NCI-H446 (cell line): ENCODE measurements around the gene SLC35E4.
"Not testable (repeated sequence)": the region's sequence is repeated elsewhere in the genome, so short reads cannot be mapped to it uniquely, and the experiment has no call there.

Source experiments
- DNase-seq, 2 experiments: peaks; one replicate each; lab custom pipeline; 2025; lab: John Stamatoyannopoulos, UW

Gene SLC35E4

GRCh38 chr22:30612789-30613188 is 22.8 kb upstream of the SLC35E4 start:
- DNase-seq, result no peak

GRCh38 chr22:30614268-30614667 is 21.3 kb upstream of the SLC35E4 start:
- DNase-seq, result no peak

- DNase-seq, result no peak
Observed at GRCh38 chr22:30614879-30615278, 20.7 kb upstream of the SLC35E4 start.

- DNase-seq, result no peak
Observed at GRCh38 chr22:30615543-30615954, 20.0 kb upstream of the SLC35E4 start.

- no peak for DNase-seq
Observed at GRCh38 chr22:30617819-30618218, 17.8 kb upstream of the SLC35E4 start.

DNA sequence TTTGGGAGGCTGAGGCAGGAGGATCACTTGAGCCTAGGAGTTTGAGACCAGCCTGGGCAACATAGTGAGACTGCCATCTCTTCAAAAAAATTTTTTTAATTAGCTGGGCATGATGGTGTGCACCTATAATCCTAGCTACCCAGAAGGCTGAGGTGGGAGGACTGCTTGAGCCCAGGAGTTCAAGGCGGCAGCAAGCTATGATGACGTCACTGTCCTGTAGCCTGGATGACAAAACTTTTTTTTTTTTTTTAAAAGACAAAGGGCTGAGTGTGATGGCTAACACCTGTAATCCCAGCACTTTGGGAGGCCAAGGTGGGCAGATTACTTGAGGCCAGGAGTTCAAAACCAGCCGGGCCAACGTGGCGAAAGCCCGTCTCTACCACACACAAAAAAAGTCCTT is 15.7 kb upstream of the SLC35E4 start:
- DNase-seq, result not testable (repeated sequence)

GRCh38 chr22:30626413-30626812 is 9.2 kb upstream of the SLC35E4 start:
- DNase-seq, result no peak

DNA sequence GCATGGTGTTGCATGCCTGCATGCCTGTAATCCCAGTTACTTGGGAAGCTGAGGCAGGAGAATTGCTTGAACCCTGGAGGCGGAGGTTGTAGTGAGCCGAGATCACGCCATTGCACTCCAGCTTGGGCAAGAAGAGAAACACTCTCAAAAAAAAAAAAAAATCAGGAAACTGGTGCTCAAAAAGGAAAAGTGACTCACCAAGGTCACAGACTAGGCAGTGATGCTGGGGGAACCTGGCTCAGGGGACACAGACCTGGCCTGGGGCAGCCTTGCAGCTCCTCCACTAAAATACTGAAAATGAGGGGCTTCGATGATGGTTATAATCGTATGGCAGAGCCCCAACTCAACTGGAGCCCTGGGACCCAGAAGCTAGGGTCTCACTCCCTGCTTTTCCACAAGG is 8.1 kb upstream of the SLC35E4 start:
- DNase-seq, result no peak

GRCh38 chr22:30628491-30628890 is 7.1 kb upstream of the SLC35E4 start:
- peak in 1 of 2 experiments; percentile 31 for DNase-seq

GRCh38 chr22:30631469-30631868 is 4.1 kb upstream of the SLC35E4 start:
- not testable (repeated sequence) for DNase-seq

GRCh38 chr22:30634471-30635233 is 929 bp upstream of the SLC35E4 start:
- peak; percentile 87 to 91 for DNase-seq

DNA sequence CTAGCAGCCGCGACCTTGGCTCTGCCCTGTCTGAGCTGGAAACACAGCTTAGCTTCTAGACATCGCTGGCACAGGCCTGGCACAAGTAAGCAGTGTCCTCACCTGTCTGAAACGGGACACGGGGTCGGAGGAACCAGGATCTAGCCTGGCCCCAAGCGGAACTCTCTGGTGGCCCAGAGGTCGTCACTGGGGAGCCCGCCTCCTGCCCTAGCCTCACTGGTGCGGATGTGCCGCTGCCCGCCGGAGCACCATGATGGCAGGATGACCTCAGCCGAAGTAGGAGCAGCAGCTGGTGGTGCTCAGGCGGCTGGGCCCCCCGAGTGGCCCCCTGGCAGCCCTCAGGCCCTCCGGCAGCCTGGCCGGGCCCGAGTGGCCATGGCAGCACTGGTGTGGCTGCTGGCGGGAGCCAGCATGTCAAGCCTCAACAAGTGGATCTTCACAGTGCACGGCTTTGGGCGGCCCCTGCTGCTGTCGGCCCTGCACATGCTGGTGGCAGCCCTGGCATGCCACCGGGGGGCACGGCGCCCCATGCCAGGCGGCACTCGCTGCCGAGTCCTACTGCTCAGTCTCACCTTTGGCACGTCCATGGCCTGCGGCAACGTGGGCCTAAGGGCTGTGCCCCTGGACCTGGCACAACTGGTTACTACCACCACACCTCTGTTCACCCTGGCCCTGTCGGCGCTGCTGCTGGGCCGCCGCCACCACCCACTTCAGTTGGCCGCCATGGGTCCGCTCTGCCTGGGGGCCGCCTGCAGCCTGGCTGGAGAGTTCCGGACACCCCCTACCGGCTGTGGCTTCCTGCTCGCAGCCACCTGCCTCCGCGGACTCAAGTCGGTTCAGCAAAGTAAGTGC is 871 bp downstream of the SLC35E4 start:
- peak in 1 of 2 experiments; percentile 35 for DNase-seq

- no peak for DNase-seq
Observed at GRCh38 chr22:30637701-30638114, 2.1 kb downstream of the SLC35E4 start.

DNA sequence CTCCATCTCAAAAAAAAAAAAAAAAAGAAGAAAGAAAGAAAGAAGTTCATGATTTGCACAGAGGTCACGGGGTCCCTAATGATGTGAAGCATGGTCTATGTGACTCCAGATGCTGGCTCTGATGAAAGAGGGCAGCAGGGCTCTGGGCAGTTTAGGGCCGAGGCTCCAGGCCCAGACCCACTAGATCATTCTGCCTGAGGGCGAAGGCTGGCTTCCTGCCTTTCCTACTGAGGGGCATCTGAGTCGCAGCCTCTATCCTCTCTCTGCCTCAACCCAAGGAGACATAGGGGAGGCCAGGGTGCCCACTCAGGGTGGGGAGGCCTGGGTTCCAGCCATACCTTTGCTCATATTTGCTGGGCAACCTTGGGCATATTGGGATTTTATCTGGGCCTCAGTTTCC is 4.8 kb downstream of the SLC35E4 start:
- DNase-seq, result no peak

DNA sequence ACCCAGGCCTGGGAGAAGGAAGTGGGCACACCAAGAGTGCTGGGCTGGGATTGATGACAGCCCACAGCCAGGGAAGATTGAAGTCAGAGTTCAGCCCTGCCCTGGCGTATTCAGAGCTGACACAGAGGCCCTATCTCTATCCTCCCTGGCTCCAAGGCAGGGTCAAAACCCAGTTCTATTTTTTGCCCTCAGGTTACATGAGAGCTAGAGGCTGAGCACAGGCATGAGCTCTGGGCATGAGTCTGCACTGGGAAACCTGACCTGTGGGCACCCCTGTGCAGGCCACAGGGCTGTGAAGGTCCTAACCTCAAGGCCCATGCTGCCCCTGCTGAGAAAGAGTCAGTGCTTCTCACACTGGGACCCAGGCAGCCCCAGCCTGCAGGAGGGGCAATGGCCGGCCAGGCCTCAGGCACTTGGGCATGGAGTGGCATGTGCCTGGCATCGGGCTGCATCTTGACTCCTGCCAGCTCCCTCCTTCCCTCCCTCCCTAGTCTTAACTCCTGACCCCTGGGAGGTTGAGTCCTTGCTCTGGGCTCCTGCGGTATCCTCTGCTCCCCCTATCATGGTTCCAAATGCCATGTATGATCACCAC is 5.4 kb downstream of the SLC35E4 start:
- DNase-seq, result no peak

- no peak for DNase-seq
Observed at GRCh38 chr22:30643055-30643875, 7.7 kb downstream of the SLC35E4 start.

DNA sequence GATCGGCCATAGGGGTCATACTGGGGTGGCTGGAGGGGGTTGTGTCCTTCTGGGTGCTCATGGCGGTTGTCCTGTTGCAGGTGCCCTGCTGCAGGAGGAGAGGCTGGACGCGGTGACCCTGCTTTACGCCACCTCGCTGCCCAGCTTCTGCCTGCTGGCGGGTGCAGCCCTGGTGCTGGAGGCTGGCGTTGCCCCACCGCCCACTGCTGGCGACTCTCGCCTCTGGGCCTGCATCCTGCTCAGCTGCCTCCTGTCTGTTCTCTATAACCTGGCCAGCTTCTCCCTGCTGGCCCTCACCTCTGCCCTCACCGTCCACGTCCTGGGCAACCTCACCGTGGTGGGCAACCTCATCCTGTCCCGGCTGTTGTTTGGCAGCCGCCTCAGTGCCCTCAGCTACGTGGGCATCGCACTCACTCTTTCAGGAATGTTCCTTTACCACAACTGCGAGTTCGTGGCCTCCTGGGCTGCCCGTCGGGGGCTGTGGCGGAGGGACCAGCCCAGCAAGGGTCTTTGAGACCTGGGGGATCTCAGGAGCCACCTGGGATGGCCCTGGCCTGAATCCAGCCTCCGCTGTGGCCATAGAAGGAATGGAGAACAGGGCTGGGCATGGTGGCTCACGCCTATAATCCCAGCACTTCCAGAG is 11.1 kb downstream of the SLC35E4 start:
- no peak for DNase-seq

GRCh38 chr22:30647536-30647935 is 12.0 kb downstream of the SLC35E4 start:
- peak in 1 of 2 experiments; percentile 21 for DNase-seq

GRCh38 chr22:30648825-30649224 is 13.2 kb downstream of the SLC35E4 start:
- DNase-seq, result no peak

GRCh38 chr22:30649430-30650007 is 13.9 kb downstream of the SLC35E4 start:
- DNase-seq, result no peak
